Activated CD4-positive, alpha-beta memory T cell treated with anti-CD3 and anti-CD28 coated beads for 36 hours (primary cell): ENCODE data around the gene MAP2K3. TPM values are rescaled to one million over a fixed set of nuclear protein-coding genes. Genes with fewer than 3 reads are reported as not detected.

Source experiments
- CTCF ChIA-PET: fragments of 350-600 bp; sonication (Branson Sonifier 250); formaldehyde crosslinking; loops from one replicate; lab custom pipeline; 2021; ENCODE audit warnings: antibody characterized with exemption, inconsistent platforms; lab: Charles Lee
- POLR2A ChIA-PET: fragments of 350-600 bp; sonication (Branson Sonifier 250); formaldehyde crosslinking; loops from one replicate; lab custom pipeline; 2021; ENCODE audit warnings: antibody characterized with exemption; lab: Charles Lee
- DNase-seq: peaks from one replicate; pipeline ENCODE4 v3.0.0-alpha.2; 2020
- H3K27ac Mint-ChIP-seq: one replicate; pipeline ENCODE4 v1.8.0; 2021; ENCODE audit warnings: mixed read lengths
- H3K27me3 Mint-ChIP-seq: one replicate; pipeline ENCODE4 v1.8.0; 2021; ENCODE audit warnings: mixed read lengths
- H3K36me3 Mint-ChIP-seq: one replicate; pipeline ENCODE4 v1.8.0; 2021; ENCODE audit warnings: mixed read lengths
- H3K4me1 Mint-ChIP-seq: one replicate; pipeline ENCODE4 v1.8.0; 2021; ENCODE audit warnings: low read depth, mixed read lengths
- H3K4me3 Mint-ChIP-seq: one replicate; pipeline ENCODE4 v1.8.0; 2021; ENCODE audit warnings: mild to moderate bottlenecking, mixed read lengths
- H3K9me3 Mint-ChIP-seq: one replicate; pipeline ENCODE4 v1.8.0; 2021; ENCODE audit warnings: mixed read lengths
- intact Hi-C: fragments of 100-400 bp; cut with micrococcal nuclease; formaldehyde crosslinking; loops from one replicate; pipeline ENCODE4 v1.15.1; 2023
- total RNA-seq, 2 experiments: library from RNA; stranded (reverse); gene quantifications; one replicate each; pipeline ENCODE4 v1.2.3, GENCODE V29; 2021

The MAP2K3 gene
- total RNA-seq, 2 experiments from 2014 or later: 132 to 134 TPM

- ChIA-PET POLR2A (interaction anchor here (2.9 kb wide), 1 partner anchor 9 kb away, joined by 27 read pairs; no protein-coding TSS in a partner anchor), CTCF (interaction anchor here (1.0 to 3.8 kb wide), 3 partner anchors 9 to 179 kb away, joined by 3 to 28 read pairs (median 3); no protein-coding TSS in a partner anchor)
- intact Hi-C loops: no loop called here
- Mint-ChIP-seq H3K4me3 (no peak overlapping the region), H3K36me3 (no peaks in the 10 kb centered on the region), H3K9me3 (no peaks in the 10 kb centered on the region), H3K4me1 (peaks cover 52% of the 10 kb centered on the region), H3K27ac (no peak overlapping the region), H3K27me3 (no peaks in the 10 kb centered on the region)
- DNase-seq: no peak
These were observed 7.2 kb upstream of the MAP2K3 start for GRCh38 chr17:21277332-21277731.

- intact Hi-C loops: no loop called here
- no peaks in the 10 kb centered on the region for H3K9me3 Mint-ChIP-seq
- peak; percentile 75 for DNase-seq
- peak overlapping the region; percentile 84 for H3K27ac Mint-ChIP-seq
- no peak overlapping the region for H3K4me3 Mint-ChIP-seq
- CTCF ChIA-PET: interaction anchor here (0.9 to 4.3 kb wide), 13 partner anchors 9 to 238 kb away, joined by 3 to 30 read pairs (median 5); partner anchors contain the start of genes DHRS7B and USP22
- no peaks in the 10 kb centered on the region for H3K36me3 Mint-ChIP-seq
- H3K27me3 Mint-ChIP-seq: no peaks in the 10 kb centered on the region
- POLR2A ChIA-PET: no interaction called here
- H3K4me1 Mint-ChIP-seq: peaks cover 59% of the 10 kb centered on the region
These were observed 5.9 kb upstream of the MAP2K3 start for GRCh38 chr17:21278450-21279197.

DNA sequence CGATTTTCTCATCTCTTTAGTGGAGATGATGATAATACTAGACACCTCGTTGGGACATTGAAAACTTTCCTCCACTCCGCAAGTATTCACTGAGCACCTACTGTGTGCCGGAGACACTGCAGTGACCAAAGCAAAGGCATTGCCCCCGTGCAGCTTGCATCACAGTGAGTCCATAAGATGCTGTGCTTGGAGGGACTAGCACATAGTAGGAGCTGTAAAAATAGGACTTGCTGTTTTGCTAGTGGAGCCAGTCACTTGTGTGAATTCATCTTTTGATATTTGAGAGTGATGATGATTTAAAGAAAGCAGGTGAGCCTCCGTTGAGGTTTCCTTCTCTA, 5.3 kb upstream of the MAP2K3 start:
- ChIA-PET POLR2A (no interaction called here), CTCF (interaction anchor here (0.9 to 4.3 kb wide), 16 partner anchors 9 to 237 kb away, joined by 3 to 30 read pairs (median 6); partner anchors contain the start of genes DHRS7B, NATD1 and USP22)
- H3K27ac Mint-ChIP-seq: no peak overlapping the region
- no peaks in the 10 kb centered on the region for H3K27me3 Mint-ChIP-seq
- no peaks in the 10 kb centered on the region for H3K36me3 Mint-ChIP-seq
- no peak overlapping the region for H3K4me3 Mint-ChIP-seq
- H3K9me3 Mint-ChIP-seq: no peaks in the 10 kb centered on the region
- intact Hi-C loops: no loop called here
- no peak for DNase-seq
- peaks cover 59% of the 10 kb centered on the region for H3K4me1 Mint-ChIP-seq

DNA sequence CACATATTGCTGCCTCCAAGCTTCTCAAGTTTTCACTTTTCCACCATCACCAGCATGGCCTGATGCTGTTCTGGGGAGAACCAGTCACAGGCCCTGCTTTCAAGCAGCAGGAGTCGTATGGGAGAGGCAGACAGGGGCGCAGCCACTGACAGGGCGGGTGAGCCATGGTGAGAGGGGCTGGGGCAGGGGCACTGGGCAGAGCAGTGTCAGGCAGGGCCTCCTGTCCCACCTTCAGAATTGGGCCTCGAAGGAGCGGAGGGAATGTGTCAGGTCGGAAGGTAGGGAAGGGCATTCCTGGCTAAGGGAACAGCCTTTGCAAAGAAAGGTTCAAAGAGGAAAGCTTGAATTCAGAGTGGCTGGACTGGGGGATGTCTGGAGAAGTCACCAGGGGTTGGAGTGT, 4.9 kb upstream of the MAP2K3 start:
- POLR2A ChIA-PET: no interaction called here
- Mint-ChIP-seq H3K4me1 (peaks cover 59% of the 10 kb centered on the region), H3K36me3 (no peaks in the 10 kb centered on the region), H3K9me3 (no peaks in the 10 kb centered on the region), H3K27ac (peak overlapping the region; percentile 46), H3K4me3 (no peak overlapping the region), H3K27me3 (no peaks in the 10 kb centered on the region)
- CTCF ChIA-PET: interaction anchor here (0.9 to 4.3 kb wide), 16 partner anchors 8 to 237 kb away, joined by 3 to 30 read pairs (median 6); partner anchors contain the start of genes DHRS7B, NATD1 and USP22
- intact Hi-C loops: no loop called here
- DNase-seq: no peak

DNA sequence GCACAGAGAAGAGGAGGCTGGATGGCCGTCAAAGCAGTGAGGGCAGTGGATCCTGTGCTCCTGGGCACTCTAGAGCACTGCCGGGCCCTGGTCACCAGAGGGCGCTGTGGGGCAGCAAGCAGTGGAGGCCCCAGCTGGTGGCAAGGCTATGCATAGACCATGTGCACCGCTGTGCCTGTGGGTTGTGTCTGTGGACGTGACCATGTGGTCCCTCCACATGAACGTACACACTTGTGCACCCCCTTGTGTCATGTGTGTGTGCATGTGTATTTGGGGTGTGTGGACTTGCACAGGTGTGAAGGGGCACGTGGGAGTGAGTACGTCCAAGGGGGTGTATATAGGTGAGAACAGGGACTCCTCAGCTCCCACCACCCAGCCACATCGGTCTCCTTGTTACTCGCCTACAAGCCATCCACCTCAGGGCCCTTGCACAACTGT, 4.4 kb upstream of the MAP2K3 start:
- H3K27ac Mint-ChIP-seq: peak overlapping the region; percentile 46
- H3K27me3 Mint-ChIP-seq: no peaks in the 10 kb centered on the region
- ChIA-PET POLR2A (no interaction called here), CTCF (interaction anchor here (1.1 to 4.3 kb wide), 13 partner anchors 8 to 236 kb away, joined by 3 to 30 read pairs (median 7); partner anchors contain the start of genes NATD1 and USP22)
- intact Hi-C loops: loop anchor here (1.0 to 10.0 kb wide), 3 partner anchors 97 to 1125 kb away; partner anchors contain the start of gene KCNJ12
- peak overlapping the region; percentile 33 for H3K4me3 Mint-ChIP-seq
- DNase-seq: peak; percentile 93
- H3K36me3 Mint-ChIP-seq: no peaks in the 10 kb centered on the region
- H3K9me3 Mint-ChIP-seq: no peaks in the 10 kb centered on the region
- H3K4me1 Mint-ChIP-seq: peaks cover 58% of the 10 kb centered on the region

DNA sequence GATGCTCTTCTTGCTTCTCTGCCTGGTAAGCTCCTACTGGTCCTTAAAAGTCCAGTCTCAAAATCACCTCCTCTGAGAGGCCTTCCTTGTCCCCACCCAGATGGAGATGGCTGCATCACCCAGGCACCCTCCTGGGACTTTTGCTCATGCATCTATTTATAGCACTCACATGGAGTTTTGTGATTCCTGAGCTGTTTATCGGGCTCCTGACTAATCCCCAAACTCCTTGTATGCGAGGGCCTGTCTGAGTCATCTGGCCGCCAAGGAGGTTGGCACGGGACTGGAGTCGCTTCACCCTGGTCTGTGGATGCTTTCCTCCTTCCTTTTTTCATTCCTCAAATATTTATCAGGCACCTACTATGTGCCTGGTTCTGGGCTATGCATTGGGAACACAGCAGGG, 2.3 kb upstream of the MAP2K3 start:
- Mint-ChIP-seq H3K9me3 (no peaks in the 10 kb centered on the region), H3K36me3 (peaks cover 17% of the 10 kb centered on the region), H3K27me3 (no peaks in the 10 kb centered on the region), H3K4me1 (peaks cover 48% of the 10 kb centered on the region), H3K4me3 (no peak overlapping the region), H3K27ac (peak overlapping the region; percentile 30)
- CTCF ChIA-PET: interaction anchor here (1.4 to 4.3 kb wide), 3 partner anchors 162 to 230 kb away, joined by 4 to 30 read pairs (median 12); no protein-coding TSS in a partner anchor
- peak; percentile 42 for DNase-seq
- intact Hi-C loops: loop anchor here (5.0 to 10.0 kb wide), 2 partner anchors 95 to 1127 kb away; partner anchors contain the start of gene KCNJ12
- POLR2A ChIA-PET: no interaction called here

DNA sequence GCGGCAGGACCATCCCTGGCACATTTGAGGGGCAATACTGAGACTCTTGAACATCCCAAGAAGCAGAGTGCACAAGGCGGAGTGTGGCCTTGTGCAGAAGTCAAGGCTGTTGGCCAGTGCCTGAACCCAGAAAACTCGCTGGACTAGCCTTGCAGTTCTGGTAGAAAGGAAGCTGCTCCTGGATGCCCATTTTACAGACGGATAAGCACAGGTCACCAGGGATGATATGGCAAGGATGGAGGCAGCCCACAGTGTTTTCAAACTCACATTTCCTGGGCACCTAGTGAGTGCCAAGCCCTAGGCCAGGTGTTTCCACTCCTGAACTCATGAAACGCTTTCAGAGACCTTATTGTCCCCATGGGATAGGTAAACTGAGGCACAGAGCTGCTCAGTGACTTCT, 1.7 kb upstream of the MAP2K3 start:
- no peak overlapping the region for H3K27ac Mint-ChIP-seq
- H3K9me3 Mint-ChIP-seq: no peaks in the 10 kb centered on the region
- DNase-seq: no peak
- no peaks in the 10 kb centered on the region for H3K27me3 Mint-ChIP-seq
- H3K36me3 Mint-ChIP-seq: peaks cover 21% of the 10 kb centered on the region
- ChIA-PET CTCF (interaction anchor here (1.4 to 2.5 kb wide), 2 partner anchors 174 to 229 kb away, joined by 4 to 12 read pairs; no protein-coding TSS in a partner anchor), POLR2A (no interaction called here)
- H3K4me3 Mint-ChIP-seq: no peak overlapping the region
- intact Hi-C loops: loop anchor here (5.0 to 10.0 kb wide), 2 partner anchors 94 to 1128 kb away; partner anchors contain the start of gene KCNJ12
- peaks cover 50% of the 10 kb centered on the region for H3K4me1 Mint-ChIP-seq

DNA sequence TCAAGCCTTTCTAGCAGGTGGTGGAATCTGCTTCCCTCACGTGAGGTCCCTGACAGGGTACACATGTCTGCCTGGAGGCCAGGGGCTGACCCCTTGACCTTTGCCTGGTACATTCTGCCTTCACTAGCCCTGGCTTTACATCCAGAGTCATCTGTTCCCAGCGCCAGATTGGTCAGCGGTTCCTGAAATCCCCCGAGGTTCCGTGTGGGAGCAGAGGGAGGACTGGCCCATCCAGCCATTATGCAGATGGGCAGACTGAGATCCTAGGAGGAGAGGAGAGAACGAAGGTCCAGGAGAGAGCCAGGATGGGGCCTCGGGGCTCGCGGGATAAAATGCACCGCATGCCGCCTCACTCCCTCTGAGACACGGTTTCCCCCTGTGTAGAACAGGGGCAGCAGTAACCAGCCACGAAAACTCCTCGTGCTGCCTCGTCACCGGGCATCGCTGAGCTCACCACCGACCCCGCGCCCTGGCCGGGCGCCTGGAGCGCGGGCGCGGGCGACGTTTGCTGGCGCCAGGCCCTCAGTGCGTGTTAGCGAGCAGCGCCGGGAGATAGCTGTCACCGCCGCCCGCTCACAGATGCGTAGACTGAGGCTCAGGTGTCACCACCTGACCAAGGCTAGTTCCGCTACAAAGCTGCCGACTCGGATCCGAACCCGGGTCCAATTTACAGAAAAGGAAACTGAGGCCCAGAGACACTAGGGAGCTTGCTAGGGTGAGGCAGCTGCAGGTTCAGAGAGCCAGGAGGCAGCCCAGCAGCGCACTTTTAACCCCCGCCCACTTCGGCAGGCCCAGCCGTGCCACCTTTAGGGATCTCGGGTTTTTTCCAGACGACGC, 811 bp upstream of the MAP2K3 start:
- Mint-ChIP-seq H3K36me3 (peaks cover 21% of the 10 kb centered on the region), H3K9me3 (no peaks in the 10 kb centered on the region), H3K27me3 (no peaks in the 10 kb centered on the region), H3K4me3 (peak overlapping the region; percentile 98), H3K27ac (peak overlapping the region; percentile 76), H3K4me1 (peaks cover 50% of the 10 kb centered on the region)
- CTCF ChIA-PET: interaction anchor here (0.9 to 2.5 kb wide), 4 partner anchors 164 to 229 kb away, joined by 3 to 12 read pairs (median 4); no protein-coding TSS in a partner anchor
- POLR2A ChIA-PET: no interaction called here
- DNase-seq: no peak
- intact Hi-C loops: loop anchor here (1.0 to 10.0 kb wide), 4 partner anchors 8 to 1129 kb away; partner anchors contain the start of gene KCNJ12

- peak; percentile 39 for DNase-seq
- CTCF ChIA-PET: interaction anchor here (0.9 to 4.3 kb wide), 5 partner anchors 9 to 225 kb away, joined by 3 to 28 read pairs (median 14); no protein-coding TSS in a partner anchor
- Mint-ChIP-seq H3K27ac (peak overlapping the region; percentile 89), H3K4me1 (peaks cover 49% of the 10 kb centered on the region), H3K36me3 (peaks cover 21% of the 10 kb centered on the region), H3K4me3 (peak overlapping the region; percentile 98), H3K27me3 (no peaks in the 10 kb centered on the region), H3K9me3 (no peaks in the 10 kb centered on the region)
- intact Hi-C loops: loop anchor here (1.0 to 10.0 kb wide), 5 partner anchors 37 to 1131 kb away; no protein-coding TSS in a partner anchor
- POLR2A ChIA-PET: interaction anchor here (0.7 to 4.1 kb wide), 2 partner anchors 9 to 242 kb away, joined by 3 to 27 read pairs; partner anchors contain the start of gene USP22
These were observed 904 bp downstream of the MAP2K3 start for GRCh38 chr17:21285164-21286065.

DNA sequence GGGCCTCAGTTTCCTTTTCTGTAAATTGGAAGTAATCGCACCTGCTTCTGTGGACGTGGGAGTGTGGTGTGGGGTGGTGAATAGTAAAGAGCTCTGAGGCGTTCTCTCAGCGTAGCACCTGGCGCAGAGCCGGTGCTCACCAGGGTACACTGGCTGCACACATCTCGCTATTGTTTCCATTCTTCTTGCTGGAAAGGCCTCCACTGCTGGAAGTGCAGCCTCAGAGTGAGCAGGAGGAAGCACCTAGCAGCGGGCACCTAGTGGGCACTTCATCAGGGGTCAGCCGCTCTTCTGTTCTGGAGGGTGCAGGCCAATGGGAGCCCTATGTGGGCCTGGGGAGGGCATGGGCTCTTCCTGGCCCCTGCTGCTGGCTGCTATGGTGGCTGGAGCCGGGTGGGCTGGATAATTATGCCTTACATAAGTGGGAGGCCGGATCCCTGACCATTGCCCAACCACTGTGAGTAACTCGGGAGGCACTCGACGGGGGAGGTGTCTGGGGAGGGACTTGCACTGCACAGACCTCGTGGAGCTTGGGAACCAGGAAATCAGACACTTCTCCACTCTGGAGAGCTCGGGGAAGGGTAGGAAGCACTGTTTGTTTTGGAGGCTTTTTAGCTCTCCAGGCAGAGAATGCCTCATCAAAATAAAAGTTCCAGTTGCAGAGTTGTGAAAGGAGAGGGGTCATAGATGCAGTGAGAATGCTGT, 1.7 kb downstream of the MAP2K3 start:
- Mint-ChIP-seq H3K9me3 (no peaks in the 10 kb centered on the region), H3K4me1 (peaks cover 52% of the 10 kb centered on the region), H3K27me3 (no peaks in the 10 kb centered on the region), H3K4me3 (peak overlapping the region; percentile 98), H3K27ac (peak overlapping the region; percentile 89), H3K36me3 (peaks cover 25% of the 10 kb centered on the region)
- intact Hi-C loops: loop anchor here (2.0 to 10.0 kb wide), 3 partner anchors 37 to 1131 kb away; no protein-coding TSS in a partner anchor
- peak; percentile 49 for DNase-seq
- ChIA-PET POLR2A (interaction anchor here (2.0 to 4.1 kb wide), 3 partner anchors 10 to 265 kb away, joined by 4 to 27 read pairs (median 11); partner anchors contain the start of gene USP22), CTCF (interaction anchor here (0.6 to 4.3 kb wide), 8 partner anchors 10 to 243 kb away, joined by 3 to 28 read pairs (median 8); partner anchors contain the start of gene USP22)
